GM10266 (cell line): Measurements from ENCODE around the gene TMEM11.

Source experiments
- DNase-seq: peaks from one replicate; pipeline ENCODE4 v3.0.0; 2012; ENCODE audit errors: extremely low spot score
- TF ChIP-seq, protein P1 (sequence below): IDR thresholded peaks from 2 replicates; pipeline ENCODE4 v1.5.1; 2012; ENCODE audit warnings: mild to moderate bottlenecking, low read depth; ENCODE audit not compliant: control insufficient read depth, insufficient read depth; ENCODE audit errors: missing control alignments

TMEM11 gene

DNA sequence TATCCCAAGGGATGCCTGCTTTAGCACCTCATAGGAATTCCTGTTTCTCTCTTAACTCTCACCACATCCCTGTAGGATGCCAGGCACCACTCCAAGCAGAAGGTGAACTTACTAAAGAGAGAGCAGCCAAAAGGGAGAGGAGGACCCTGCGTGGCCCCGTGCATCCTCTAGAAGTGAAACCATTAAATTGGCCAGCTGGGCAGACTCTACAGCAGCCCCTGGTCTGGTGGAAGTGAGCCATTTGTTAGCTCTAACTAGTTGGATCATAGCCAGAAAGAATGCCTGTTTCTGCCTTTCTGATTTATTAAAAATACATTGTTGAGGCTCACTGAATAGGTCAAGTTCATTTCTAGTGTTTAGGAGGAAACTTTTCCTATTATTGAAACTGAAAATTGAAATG lies 22.3 kb downstream of the TMEM11 start:
- TF ChIP-seq, protein P1, sequence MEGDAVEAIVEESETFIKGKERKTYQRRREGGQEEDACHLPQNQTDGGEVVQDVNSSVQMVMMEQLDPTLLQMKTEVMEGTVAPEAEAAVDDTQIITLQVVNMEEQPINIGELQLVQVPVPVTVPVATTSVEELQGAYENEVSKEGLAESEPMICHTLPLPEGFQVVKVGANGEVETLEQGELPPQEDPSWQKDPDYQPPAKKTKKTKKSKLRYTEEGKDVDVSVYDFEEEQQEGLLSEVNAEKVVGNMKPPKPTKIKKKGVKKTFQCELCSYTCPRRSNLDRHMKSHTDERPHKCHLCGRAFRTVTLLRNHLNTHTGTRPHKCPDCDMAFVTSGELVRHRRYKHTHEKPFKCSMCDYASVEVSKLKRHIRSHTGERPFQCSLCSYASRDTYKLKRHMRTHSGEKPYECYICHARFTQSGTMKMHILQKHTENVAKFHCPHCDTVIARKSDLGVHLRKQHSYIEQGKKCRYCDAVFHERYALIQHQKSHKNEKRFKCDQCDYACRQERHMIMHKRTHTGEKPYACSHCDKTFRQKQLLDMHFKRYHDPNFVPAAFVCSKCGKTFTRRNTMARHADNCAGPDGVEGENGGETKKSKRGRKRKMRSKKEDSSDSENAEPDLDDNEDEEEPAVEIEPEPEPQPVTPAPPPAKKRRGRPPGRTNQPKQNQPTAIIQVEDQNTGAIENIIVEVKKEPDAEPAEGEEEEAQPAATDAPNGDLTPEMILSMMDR = no peak
- no peak for DNase-seq

DNA sequence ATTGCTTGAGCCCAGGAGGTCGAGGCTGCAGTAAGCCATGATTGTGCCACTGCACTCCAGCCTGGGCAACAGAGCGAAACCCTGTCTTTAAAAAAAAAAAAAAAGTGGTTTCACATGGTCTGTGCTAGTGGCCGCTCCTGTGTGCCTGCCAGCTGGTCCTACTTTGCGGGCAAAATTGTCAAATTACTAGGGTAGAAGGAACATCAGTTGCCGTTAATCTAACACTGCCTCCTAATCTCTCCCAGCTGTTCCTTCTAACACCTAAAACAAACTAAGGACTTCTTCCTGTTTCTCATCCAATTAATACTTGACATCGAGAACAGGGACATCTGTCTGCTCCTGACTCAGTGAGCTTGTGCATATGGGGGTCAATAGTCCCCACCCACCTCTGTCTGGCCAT lies 23.9 kb downstream of the TMEM11 start:
- TF ChIP-seq, protein P1 = no peak
- DNase-seq = no peak

DNA sequence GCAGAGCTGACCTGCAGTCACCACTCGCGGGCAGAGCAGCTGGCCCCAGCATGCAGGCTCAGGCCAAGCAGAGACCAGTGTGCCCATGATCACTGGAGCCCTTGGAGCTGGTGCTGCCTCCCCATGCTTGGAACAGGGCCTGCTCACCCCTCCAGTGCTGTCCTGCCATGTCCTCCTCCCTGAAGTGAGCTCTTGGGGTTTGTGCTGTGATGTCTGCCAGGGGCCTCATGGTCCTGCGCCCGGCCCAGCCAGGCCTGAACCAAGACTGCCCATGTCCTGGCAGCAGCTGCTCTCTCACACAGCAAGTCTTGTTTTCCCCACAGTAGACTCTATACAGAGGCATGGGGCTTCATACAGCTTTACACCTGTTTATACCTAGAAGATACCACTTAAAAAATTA lies 24.6 kb downstream of the TMEM11 start:
- TF ChIP-seq, protein P1 = no peak
- no peak for DNase-seq

DNA sequence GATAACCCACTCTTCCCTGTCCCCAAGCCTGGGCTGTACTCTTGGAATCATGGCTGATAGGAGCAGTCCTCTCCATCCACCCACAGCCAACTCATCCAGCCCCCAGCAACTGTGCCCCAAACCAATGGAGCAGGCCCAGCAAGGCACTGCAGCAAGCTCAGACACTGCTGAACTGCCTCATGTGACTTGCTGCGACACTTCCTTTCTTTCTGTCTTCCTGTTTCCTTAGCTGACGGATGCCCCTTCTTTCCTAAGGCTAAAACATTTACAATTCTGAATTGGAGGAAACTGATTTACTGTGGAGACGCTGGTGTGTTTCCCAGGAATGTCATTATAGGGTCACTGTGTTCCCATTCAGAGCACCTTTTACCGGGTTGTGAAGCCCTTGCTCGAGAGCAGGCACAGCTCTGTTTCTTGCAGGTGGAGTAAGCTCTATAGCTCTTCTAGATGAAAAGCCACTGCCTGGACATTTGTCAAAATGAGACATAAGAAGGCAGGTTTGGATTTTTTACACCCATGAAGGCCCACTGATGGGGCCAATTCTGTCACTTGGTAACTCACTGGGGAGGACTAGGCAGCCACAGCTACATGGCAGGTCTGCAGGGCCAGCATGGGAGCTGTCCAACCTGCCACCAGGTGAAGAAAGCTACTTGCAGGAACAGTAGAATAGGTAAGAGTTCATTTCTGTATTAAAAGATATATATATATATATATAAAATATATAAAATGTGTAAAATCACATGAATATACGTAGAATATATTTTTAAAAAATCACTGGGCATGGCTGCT lies 27.4 kb downstream of the TMEM11 start:
- TF ChIP-seq, protein P1 = no peak
- no peak for DNase-seq

DNA sequence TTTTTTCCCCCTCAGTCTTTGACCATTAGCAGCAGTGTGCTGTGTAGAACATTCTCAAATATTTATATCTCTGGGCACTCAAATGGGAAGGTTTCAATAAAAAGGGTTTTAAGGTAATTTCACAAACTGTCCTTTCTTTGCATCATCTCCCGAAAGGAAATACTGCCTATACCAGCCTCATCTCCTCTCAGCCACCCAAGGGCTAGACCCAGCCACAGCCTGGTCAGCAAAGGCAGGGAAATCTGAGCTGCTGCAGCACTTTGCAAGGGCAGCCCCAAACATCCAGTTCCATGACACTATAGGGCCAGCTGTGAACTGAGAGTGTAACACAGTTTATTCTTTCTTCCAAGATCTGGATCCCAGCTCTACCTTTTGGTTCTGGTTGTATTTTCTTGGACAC lies 28.9 kb downstream of the TMEM11 start:
- TF ChIP-seq, protein P1 = no peak
- no peak for DNase-seq

DNA sequence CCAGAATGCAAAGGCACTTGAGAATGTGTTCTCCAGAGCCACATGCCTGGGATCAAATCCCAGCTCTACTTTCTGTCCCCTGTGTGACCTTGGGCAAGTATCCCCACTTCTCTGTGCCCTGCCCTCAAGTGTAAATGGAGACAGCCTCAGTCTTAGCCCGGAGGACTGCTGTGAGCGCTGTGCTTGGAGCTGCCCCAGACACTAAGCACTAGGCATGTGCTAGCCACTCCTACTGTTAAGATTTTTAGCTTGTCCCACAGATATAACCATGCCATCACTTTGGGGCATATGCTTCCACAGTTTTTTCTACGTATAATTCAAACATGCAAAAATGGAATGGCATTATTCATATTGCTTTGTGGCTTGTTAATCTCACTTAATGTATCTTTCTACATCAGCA lies 29.4 kb downstream of the TMEM11 start:
- DNase-seq = no peak
- TF ChIP-seq, protein P1 = no peak

DNA sequence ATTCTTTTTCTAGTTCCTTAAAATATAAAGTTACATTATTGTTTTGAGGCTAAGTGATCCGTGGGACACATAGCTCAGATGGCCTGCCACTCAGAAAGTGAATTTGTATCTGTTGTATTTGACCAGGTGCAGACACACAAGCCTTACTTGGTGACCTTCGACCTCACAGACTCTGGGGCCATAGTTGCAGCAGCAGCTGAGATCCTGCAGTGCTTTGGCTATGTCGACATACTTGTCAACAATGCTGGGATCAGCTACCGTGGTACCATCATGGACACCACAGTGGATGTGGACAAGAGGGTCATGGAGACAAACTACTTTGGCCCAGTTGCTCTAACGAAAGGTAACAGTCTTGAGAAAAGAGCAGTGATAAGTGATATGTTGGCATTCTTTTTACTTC lies 30.5 kb downstream of the TMEM11 start:
- TF ChIP-seq, protein P1 = no peak
- DNase-seq = no peak
